Stomach (tissue), 4 donors: ENCODE results near the gene AUTS2.

Experiments used
- EP300 ChIP-seq: sonication (generic); formaldehyde crosslinking; IDR thresholded peaks from one replicate; pipeline ENCODE4 v1.6.1; 2017; ENCODE audit warnings: antibody characterized with exemption
- POLR2A ChIP-seq, 4 donors: fragments of 450-650 bp; IDR thresholded peaks; one replicate each; pipeline ENCODE4 v1.6.1; 2016; ENCODE audit warnings: antibody characterized with exemption in 4 of 4, control low read depth in 2 of 4, mild to moderate bottlenecking in 1 of 4, moderate library complexity in 1 of 4
- POLR2AphosphoS5 ChIP-seq, 3 donors: sonication (generic); formaldehyde crosslinking; IDR thresholded peaks; one replicate each; pipeline ENCODE4 v1.6.1; 2016; ENCODE audit warnings: antibody characterized with exemption in 3 of 3
- TF ChIP-seq, protein P1 (sequence below), 7 experiments: fragments of 450-650 bp in 4 of 7; fragments of 200-600 bp in 3 of 7; sonication (generic) in 3 of 7; IDR thresholded peaks; one replicate each; pipeline ENCODE4 v1.5.1; 2016 to 2019; ENCODE audit warnings: antibody characterized with exemption in 7 of 7, control low read depth in 2 of 7, mild to moderate bottlenecking in 1 of 7

DNA sequence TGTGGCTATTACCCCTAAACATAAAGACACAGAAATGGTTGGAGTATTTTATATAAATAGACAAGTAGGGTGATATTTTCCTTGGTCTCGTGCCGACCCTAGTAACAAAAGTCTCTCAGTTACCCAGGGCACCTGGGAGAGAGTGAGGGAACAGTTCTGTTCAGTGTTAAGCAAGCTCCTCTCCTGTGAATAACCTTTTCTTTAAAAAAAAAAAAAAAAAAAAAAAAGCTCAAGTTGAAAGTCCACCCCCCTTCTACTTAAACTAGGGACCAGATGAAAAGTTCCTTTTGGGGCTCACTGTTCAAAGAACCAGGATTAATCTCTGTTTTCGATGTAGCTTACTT lies 896.7 kb downstream of the AUTS2 start:
- TF ChIP-seq, protein P1, sequence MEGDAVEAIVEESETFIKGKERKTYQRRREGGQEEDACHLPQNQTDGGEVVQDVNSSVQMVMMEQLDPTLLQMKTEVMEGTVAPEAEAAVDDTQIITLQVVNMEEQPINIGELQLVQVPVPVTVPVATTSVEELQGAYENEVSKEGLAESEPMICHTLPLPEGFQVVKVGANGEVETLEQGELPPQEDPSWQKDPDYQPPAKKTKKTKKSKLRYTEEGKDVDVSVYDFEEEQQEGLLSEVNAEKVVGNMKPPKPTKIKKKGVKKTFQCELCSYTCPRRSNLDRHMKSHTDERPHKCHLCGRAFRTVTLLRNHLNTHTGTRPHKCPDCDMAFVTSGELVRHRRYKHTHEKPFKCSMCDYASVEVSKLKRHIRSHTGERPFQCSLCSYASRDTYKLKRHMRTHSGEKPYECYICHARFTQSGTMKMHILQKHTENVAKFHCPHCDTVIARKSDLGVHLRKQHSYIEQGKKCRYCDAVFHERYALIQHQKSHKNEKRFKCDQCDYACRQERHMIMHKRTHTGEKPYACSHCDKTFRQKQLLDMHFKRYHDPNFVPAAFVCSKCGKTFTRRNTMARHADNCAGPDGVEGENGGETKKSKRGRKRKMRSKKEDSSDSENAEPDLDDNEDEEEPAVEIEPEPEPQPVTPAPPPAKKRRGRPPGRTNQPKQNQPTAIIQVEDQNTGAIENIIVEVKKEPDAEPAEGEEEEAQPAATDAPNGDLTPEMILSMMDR (IDR thresholded peaks at IDR 0.05), result no peak
- TF ChIP-seq POLR2A (IDR thresholded peaks at IDR 0.05) (no peak), POLR2AphosphoS5 (IDR thresholded peaks at IDR 0.05) (no peak), EP300 (no peak)
